ENCODE data around the gene TMEM74B. TPM values are rescaled to one million over a fixed set of nuclear protein-coding genes. Genes with fewer than 3 reads are reported as not detected.

Gene TMEM74B
- total RNA-seq, 1 experiment from 2014 or later: not detected

DNA sequence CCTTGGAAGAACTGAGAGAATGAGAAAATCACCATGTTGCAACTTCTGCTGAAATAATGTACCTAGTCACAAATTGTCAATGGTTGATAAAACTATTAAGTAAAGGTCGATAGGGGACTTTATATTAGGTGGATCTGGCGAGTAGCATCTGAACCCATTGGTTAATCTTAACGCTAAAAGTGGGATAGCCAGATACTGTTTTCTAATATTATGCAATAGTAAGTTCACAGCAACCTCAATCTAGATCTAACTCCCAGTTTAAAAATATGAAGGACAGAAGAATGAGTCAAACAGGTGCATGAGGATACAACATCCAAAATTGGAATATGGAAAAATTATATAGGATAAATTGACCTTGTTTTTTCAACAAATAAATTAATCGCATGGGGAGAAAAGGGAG, 47.5 kb downstream of the TMEM74B start:
- DNase-seq (ENCODE audit: low read depth): no peak

- no peak for DNase-seq (ENCODE audit: low read depth)
Measured at GRCh38 chr20:1134836-1135235, 49.9 kb downstream of the TMEM74B start.

- DNase-seq (ENCODE audit: low read depth): no peak
Measured at GRCh38 chr20:1134355-1134754, 50.4 kb downstream of the TMEM74B start.

GRCh38 chr20:1131354-1131753, 53.4 kb downstream of the TMEM74B start:
- DNase-seq (ENCODE audit: low read depth): no peak

DNA sequence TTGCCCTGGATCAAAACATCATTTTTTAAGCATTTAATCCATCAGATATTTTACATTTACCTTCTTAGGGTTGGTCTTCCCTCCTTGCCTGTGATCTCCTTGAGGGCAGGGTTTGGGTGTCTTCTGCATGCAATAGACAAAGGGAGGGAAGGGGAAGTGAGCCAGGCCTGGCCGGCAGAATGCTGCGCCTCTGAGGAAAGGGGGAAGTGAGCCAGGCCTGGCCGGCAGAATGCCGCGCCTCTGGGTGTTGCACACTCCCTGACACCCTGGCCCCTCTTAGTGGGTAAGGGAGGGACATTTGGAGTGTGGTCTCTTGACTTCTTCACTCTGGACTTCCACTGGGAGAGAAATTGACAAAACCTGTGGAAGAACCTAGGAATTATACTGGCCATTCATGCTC, 53.9 kb downstream of the TMEM74B start:
- DNase-seq (ENCODE audit: low read depth): no peak

Other genes starting within 250 kb of the TMEM74B start
- gene RSPO4, start 182.7 kb downstream of the TMEM74B start, total RNA-seq (2014; rRNA removed; shearing (Covaris generic)): 0.20 TPM in 1 of 2 replicates, not detected in the other
- 98.6 and 99.8 TPM in 2 replicates for gene PSMF1, start 66.4 kb downstream of the TMEM74B start, total RNA-seq (2014; rRNA removed; shearing (Covaris generic))
- gene C20orf202, start 18.5 kb upstream of the TMEM74B start, total RNA-seq (2014; rRNA removed; shearing (Covaris generic)): not detected in 2 replicates
- gene RAD21L1, start 41.1 kb upstream of the TMEM74B start, total RNA-seq (2014; rRNA removed; shearing (Covaris generic)): 0.98 and 1.4 TPM in 2 replicates
- gene SNPH, start 81.3 kb upstream of the TMEM74B start, total RNA-seq (2014; rRNA removed; shearing (Covaris generic)): 7.0 and 9.4 TPM in 2 replicates
- 4.8 and 6.4 TPM in 2 replicates for gene SDCBP2, start 144.2 kb upstream of the TMEM74B start, total RNA-seq (2014; rRNA removed; shearing (Covaris generic))
- 527 and 564 TPM in 2 replicates for gene FKBP1A, start 208.1 kb upstream of the TMEM74B start, total RNA-seq (2014; rRNA removed; shearing (Covaris generic))